ENCODE data around the gene FMNL1.

DNA sequence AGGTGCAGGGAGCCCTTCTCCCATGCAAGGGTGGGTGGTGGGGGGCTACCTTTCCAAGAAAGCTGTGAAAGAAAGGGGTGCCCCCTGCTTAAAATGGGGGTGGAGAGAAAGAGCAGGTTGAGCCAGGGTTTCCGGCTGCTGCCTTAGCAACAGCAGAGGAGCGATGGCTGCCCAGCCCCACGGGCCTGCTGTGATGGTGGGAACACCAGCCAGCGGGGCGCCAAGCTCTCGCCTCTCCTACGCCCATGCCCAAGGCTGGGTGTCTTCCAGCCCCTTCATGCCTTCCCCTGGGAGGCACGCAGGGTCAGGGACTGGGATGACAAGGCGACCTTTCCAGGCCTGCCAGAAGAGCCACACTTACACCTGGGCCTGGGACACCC lies 3.0 kb downstream of the FMNL1 start:
- TF ChIP-seq, protein P1, sequence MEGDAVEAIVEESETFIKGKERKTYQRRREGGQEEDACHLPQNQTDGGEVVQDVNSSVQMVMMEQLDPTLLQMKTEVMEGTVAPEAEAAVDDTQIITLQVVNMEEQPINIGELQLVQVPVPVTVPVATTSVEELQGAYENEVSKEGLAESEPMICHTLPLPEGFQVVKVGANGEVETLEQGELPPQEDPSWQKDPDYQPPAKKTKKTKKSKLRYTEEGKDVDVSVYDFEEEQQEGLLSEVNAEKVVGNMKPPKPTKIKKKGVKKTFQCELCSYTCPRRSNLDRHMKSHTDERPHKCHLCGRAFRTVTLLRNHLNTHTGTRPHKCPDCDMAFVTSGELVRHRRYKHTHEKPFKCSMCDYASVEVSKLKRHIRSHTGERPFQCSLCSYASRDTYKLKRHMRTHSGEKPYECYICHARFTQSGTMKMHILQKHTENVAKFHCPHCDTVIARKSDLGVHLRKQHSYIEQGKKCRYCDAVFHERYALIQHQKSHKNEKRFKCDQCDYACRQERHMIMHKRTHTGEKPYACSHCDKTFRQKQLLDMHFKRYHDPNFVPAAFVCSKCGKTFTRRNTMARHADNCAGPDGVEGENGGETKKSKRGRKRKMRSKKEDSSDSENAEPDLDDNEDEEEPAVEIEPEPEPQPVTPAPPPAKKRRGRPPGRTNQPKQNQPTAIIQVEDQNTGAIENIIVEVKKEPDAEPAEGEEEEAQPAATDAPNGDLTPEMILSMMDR (IDR thresholded peaks at IDR 0.05) = no peak
- no peak for TF ChIP-seq TCF7L2 (IDR thresholded peaks at IDR 0.05; ENCODE audit: low read depth, low read length)
- TF ChIP-seq POLR2AphosphoS5 (IDR thresholded peaks at IDR 0.05; ENCODE audit: low read depth, low read length) = no peak
